K562 treated with DMSO at 1 percent for 4 hours (cell line): ENCODE measurements around the gene ASIC4. TPM values are rescaled to one million over a fixed set of nuclear protein-coding genes. Genes with fewer than 3 reads are reported as not detected.

Source experiments
- total RNA-seq: library from RNA; unstranded; fragments of 300-600 nt; gene quantifications from 2 replicates; pipeline ENCODE4 v1.2.3, GENCODE V29; 2022; ENCODE audit not compliant: insufficient read depth

The ASIC4 gene
- total RNA-seq: 3.4 and 4.8 TPM in 2 replicates

GRCh38 chr2:219514196-219514761 is at the start of gene ASIC4:
ASIC4 (plus strand) TSS chr2:219514482; CDS start chr2:219514725, 243 bp downstream.

DNA sequence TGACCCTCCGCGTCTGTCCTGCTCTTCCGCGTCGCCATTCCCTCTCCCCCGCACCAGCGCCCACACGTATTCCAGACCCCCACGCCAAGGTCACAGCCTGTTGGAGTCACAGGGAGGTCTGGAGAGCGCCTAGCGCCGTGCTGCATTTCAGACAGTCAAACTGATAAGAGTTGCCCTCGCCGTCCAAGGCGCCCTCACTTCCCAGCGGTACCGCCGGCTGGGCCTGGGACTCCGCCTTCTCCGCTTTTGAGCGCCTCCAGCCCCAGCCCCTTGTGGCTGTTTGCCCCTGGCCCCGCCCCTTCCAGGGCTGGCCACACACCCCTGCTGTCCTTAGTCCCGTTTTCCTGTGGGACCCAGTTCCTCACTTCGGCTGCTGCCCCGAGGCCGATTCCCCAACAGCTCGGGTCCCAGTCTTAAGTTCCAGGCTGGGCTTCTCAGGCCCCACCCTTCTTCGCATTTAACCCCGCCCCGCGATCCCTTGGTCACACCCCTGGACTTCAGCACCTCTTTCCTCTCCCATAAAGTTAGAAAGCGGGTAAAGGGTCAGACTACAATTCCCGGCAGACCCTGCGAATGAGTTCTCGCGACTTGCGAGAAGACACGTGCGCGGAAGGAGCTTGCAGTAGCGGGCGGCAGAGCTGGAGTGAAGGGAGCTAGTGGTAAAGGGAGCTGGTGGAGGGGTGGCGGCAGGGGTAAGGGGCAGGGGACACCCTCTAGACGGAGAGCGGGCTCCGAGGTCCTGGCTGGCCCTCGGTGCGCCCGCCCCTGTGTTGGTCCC is 15.8 kb upstream of the ASIC4 start, which contains the start of gene GMPPA:
TSS of gene GMPPA (plus strand) at position 612 of the 778 bp plus-strand sequence. CDS start 1,085 bp downstream, outside the sequence.

GRCh38 chr2:219543596-219544358 is 29.5 kb downstream of the ASIC4 start, which contains the start of the genes CHPF and TMEM198:
CHPF (minus strand) TSS chr2:219543809; CDS start chr2:219543538, 271 bp downstream.
TMEM198 (plus strand) TSS chr2:219544028; CDS start chr2:219544728, 700 bp downstream.

DNA sequence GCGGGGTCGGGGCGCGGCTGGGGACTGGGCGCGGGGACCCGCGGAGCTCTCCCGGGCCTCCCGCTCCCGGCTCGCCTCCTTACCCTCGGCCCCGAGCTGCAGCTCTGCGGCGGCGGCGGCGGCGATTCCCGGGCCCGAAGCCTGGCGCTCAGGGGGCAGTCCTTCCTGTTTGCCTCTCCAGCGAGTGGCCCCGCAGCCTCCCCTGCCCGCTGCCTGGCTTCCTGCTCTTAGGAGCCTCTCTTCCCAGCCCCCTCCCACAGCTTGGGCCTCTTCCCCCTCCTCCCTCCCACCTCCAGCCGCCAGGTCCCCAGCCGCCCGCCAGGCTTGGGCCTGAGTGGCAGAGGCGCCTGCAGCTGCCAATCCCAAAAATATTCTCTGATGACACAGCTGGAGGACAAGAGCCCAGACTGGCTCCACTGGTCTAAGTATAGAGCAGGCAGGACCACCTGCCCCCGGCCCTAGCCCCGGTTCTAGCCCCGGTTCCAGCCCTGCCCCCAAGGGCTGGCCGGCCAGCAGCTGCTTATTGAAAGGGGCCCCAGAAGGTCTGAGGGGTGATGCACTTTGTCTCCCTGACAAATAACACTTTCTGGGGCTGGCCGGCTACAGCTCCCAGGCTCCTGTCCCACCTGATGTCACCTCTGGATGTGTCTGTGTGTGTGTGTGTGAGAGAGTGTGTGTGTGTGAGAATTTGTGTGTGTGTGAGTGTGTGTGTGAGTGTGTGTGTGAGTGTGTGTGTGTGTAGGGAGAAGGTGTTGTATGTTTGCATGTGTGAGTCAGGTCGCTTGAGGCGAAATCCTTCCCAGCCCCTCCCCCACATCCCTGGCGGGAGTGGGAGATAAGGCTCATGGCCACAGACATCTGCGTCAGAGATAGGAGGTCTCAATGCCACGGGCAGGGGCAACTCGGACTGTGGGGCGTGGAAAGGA is 57.3 kb downstream of the ASIC4 start, which contains the start of gene OBSL1:
TSS of gene OBSL1 (minus strand) at position 229 of the 926 bp plus-strand sequence. CDS start 307 bp downstream, outside the sequence.

GRCh38 chr2:219572237-219573001 is 58.1 kb downstream of the ASIC4 start, which contains the start of gene INHA:
INHA (plus strand) TSS chr2:219572310; CDS start chr2:219572375, 65 bp downstream.

Other genes starting within 250 kb of the ASIC4 start
- gene DNAJB2, start 235.1 kb upstream of the ASIC4 start, total RNA-seq: 21.9 and 24.5 TPM in 2 replicates
- 0.53 and 2.8 TPM in 2 replicates for gene PTPRN, start 205.1 kb upstream of the ASIC4 start, total RNA-seq
- not detected in 2 replicates for gene RESP18, start 181.7 kb upstream of the ASIC4 start, total RNA-seq
- 53.4 and 54.1 TPM in 2 replicates for gene DNPEP, start 126.6 kb upstream of the ASIC4 start, total RNA-seq
- 23.8 and 34.9 TPM in 2 replicates for gene DES, start 96.1 kb upstream of the ASIC4 start, total RNA-seq
- gene SPEG, start 79.6 kb upstream of the ASIC4 start, total RNA-seq: 6.2 and 10.7 TPM in 2 replicates
- 133 and 151 TPM in 2 replicates for gene GMPPA, start 15.6 kb upstream of the ASIC4 start, total RNA-seq
- 56.2 and 57.4 TPM in 2 replicates for gene CHPF, start 29.3 kb downstream of the ASIC4 start, total RNA-seq
- 1.5 TPM in 1 of 2 replicates, not detected in the other for gene TMEM198, start 29.5 kb downstream of the ASIC4 start, total RNA-seq
- 52.4 and 54.5 TPM in 2 replicates for gene OBSL1, start 57.1 kb downstream of the ASIC4 start, total RNA-seq
- 8.3 and 9.8 TPM in 2 replicates for gene INHA, start 57.8 kb downstream of the ASIC4 start, total RNA-seq
- 6.0 and 9.3 TPM in 2 replicates for gene STK11IP, start 83.4 kb downstream of the ASIC4 start, total RNA-seq
- not detected in 2 replicates for gene SLC4A3, start 113.1 kb downstream of the ASIC4 start, total RNA-seq